GM04504 (cell line): ENCODE results near the gene PABPN1L.
A peak's percentile ranks its signal among the peaks of the same experiment; 100 is the strongest.
"Not testable (repeated sequence)": the region's sequence is repeated elsewhere in the genome, so short reads cannot be mapped to it uniquely, and the experiment has no call there.

Experiments used
- DNase-seq: peaks from one replicate; pipeline ENCODE4 v3.0.0-alpha.2; 2012; ENCODE audit warnings: low read depth

Gene PABPN1L

DNA sequence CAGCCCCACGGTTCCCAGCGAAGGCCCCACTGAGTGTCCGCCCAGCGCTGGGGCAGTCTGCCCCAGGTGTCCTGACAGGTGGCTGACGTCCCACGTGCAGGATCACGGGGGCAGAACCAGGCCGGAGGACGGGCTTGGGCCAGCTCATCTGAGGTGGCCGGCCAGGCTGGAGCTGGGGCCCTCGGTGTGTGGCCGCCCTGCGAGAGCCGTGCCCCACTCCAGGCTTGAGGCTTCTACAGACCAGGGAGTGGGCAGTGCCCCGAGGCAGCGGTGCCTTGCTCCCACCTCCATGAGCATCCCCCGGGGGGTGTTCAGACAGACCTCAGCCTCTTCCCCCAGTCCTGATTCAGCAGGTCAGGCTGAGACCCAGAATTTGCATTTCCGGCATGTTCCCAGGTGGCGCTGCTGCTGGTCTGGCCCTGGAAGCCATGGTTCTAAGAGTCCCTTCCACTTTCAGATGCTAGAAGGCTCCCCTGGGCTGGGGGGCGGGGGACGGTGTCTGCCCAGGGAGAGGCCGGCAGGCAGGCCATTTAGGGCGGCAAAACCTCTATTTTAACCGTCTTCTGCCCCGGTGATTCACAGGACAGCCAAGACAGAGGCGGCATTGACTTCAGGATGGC lies 35.4 kb upstream of the PABPN1L start:
- no peak for DNase-seq

DNA sequence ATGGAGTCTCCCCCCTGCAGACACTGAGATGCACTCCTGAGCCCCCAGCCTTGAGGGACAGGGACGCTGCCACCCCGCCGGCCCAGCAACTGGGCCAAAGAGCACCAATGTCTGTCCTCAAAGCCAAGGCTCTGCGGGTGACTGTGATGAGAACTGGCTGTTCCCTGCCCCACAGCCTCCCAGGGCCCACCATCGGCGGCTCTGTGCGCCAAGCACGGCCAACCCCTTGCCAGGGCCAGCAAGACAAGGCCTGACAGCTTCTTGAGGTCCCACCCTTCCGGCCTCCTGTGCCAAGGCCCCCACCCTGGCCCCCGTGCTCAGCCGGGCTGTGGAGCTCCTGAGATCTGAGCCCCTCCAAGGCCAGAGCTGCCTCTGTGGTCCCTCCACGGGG lies 34.2 kb upstream of the PABPN1L start:
- DNase-seq, result no peak

DNA sequence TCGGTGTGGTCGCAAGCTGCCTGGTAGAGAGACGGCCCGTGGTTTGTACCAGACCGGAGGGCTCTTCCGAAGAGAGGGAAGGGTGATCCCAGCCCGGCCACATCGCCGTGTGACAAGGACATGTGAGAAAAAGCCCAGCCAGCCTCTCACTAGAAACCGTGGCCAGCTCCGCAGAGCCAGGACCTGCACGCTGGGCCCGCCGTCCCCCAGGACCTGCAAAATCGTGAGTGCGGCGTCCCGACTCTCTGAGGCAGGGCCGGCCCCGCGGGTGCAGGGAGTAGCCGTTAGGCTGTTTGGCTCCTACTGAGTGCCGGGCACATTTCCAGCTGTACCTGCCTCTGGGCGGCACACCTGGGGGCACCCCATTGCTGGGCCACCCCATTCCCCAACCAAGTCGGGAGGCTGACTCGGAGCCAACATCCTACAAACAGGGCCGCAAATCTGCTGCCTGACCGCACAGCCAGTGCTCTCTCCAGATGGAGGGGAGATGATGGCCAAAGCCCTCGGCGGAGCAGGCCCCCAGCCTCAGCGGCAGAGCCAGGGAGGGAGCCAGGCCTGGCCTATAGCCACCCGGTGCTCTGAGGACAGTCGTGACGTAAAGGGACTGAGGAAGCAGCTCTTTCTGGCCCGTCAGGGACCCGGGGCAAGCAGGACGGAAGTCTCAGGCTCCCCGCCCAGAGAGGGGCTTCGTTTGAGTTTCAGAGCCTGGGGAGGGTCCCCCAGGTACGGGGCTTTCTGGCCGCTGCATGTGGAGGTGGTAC lies 33.6 kb upstream of the PABPN1L start:
- no peak for DNase-seq

DNA sequence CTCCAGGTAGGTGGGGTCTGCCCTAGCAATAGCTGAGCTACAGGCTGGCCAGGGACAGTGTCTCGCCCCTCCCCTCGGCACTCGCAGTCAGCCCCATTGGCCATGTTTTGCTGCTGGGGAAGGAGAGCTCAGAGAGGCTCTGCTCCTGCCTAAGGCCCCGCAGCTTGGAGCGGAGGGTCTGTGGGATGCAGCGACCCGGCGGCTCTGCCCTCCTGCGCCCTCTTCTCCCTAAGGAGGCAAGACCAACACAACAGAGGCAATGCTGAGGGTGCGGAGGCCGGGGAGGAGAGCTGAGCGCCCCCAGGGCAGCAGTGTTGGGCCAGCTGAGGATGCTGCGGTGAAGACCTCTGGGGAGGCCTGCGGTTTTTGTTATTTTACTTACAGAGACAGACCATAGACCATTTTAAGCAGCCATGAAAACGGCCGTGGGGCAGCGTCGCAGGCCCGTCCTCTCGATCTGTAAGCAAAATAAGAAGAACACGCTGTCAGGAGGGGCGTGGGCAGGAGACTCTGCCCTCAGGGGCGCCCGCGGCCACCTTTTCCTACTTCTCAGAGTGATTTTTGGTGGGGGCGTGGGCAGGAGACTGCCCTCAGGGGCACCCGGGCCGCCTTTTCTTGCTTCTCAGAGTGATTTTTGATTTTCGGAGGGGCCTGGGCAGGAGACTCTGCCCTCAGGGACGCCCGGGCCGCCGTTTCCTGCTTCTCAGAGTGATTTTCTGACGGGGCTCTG lies 31.4 kb upstream of the PABPN1L start:
- no peak for DNase-seq

GRCh38 chr16:88896238-88897070 lies 30.0 kb upstream of the PABPN1L start:
- DNase-seq, result no peak

- DNase-seq, result no peak
Observed at GRCh38 chr16:88895335-88895734, 28.9 kb upstream of the PABPN1L start.

DNA sequence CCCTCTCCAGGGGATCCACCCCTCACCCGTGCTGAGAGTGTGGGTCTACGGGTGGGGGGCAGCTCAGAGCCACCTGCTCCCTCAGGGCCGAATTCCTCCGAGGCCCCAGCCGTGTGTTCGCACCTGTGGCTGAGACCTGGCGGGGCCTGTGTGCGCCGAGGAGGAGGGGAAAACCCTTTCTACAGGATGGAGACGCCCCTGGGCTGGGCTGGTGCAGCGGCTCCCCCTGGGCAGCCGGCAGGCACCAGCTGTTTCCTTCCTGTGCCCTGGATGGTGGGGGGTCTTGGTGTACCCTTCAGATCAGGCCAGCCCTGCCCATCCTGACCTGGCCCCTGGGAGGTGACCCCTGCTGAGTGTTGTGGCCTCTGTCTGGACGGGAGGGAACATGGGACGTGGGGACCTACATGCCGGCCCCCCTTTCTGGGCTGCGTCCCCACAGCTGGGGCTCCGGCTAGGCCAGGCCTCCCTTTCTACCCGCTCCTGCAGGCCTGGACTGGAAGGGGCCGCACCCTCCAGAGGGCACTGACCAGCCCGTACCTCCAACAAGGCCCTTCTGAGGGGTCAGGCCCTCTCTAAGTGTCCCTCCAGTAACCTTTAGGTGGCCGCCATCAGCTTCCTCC lies 28.3 kb upstream of the PABPN1L start:
- no peak for DNase-seq

- DNase-seq, result not testable (repeated sequence)
Observed at GRCh38 chr16:88894266-88894665, 27.8 kb upstream of the PABPN1L start.

GRCh38 chr16:88893127-88893968 lies 26.9 kb upstream of the PABPN1L start:
- no peak for DNase-seq

- no peak for DNase-seq
Observed at GRCh38 chr16:88892065-88892464, 25.6 kb upstream of the PABPN1L start.

GRCh38 chr16:88891083-88891482 lies 24.6 kb upstream of the PABPN1L start:
- DNase-seq, result no peak

DNA sequence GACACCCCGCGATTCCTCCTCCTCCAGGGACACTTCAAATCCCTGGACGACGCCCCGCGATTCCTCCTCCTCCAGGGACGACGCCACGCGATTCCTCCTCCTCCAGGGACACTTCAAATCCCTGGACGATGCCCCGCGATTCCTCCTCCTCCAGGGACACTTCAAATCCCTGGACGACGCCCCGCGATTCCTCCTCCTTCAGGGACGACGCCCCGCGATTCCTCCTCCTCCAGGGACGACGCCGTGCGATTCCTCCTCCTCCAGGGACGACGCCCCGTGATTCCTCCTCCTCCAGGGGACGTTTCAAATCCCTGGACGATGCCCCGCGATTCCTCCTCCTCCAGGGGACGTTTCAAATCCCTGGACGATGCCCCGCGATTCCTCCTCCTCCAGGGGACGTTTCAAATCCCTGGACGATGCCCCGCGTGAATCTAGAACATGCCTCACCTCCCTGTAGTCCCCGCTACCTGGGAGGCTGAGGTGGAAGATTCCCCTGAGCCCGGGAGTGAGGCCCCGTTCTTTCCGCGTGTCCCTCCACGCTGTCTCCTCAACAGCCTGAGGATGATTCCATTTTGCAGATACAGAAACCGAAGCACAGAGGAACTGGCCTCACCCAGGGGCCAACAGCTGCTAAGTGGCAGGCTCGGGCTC lies 23.4 kb upstream of the PABPN1L start:
- DNase-seq, result not testable (repeated sequence)

GRCh38 chr16:88888461-88889387 lies 22.3 kb upstream of the PABPN1L start:
- no peak for DNase-seq

DNA sequence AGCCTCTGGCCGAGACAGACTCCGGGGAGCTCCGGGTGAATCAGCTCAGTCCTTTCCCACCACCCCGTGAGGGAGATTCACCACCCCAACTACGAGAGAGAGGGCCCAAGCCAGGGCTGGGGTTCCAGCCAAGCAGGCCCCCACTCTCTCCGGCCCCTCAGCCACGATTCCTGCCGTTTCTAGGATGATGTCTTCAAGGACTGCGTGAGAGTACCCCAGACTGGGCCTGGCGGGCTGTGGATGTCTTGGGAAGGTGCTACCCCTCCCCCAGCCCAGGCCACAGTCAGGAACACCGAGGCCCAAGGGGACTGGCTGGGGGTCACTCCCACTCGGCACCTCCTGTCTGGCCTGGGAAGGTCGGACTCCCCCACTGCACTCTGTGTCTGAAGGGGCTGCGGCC lies 21.6 kb upstream of the PABPN1L start:
- no peak for DNase-seq

GRCh38 chr16:88886845-88887521 lies 20.5 kb upstream of the PABPN1L start:
- DNase-seq, result peak; percentile 31

GRCh38 chr16:88886420-88886844 lies 20.0 kb upstream of the PABPN1L start:
- DNase-seq, result no peak

GRCh38 chr16:88885693-88886280 lies 19.3 kb upstream of the PABPN1L start:
- DNase-seq, result no peak
